HepG2 (cell line): ENCODE measurements around the gene PHKB. TPM values are rescaled to one million over a fixed set of nuclear protein-coding genes. Genes with fewer than 3 reads are reported as not detected.

Experiments
- AFF4 ChIP-seq: sonication (generic); formaldehyde crosslinking; IDR thresholded peaks from 2 replicates; pipeline ENCODE4 v1.4.0; 2020; ENCODE audit warnings: missing genetic modification reagents
- AKNA ChIP-seq: sonication (generic); formaldehyde crosslinking; IDR thresholded peaks from 2 replicates; pipeline ENCODE4 v1.4.0; 2020; ENCODE audit warnings: missing genetic modification reagents, borderline replicate concordance
- DPF2 ChIP-seq: sonication (generic); formaldehyde crosslinking; IDR thresholded peaks from 2 replicates; pipeline ENCODE4 v1.4.0; 2020; ENCODE audit warnings: mild to moderate bottlenecking, low read depth, missing genetic modification reagents, borderline replicate concordance
- FOSL1 ChIP-seq: sonication (generic); formaldehyde crosslinking; IDR thresholded peaks from 2 replicates; pipeline ENCODE4 v1.9.0; 2021; ENCODE audit warnings: missing genetic modification reagents, borderline replicate concordance
- FOXK2 ChIP-seq: fragments of 450-650 bp; IDR thresholded peaks from 2 replicates; pipeline ENCODE4 v1.6.1; 2016
- HDAC6 ChIP-seq: fragments of 200-600 bp; sonication (generic); IDR thresholded peaks from 2 replicates; pipeline ENCODE4 v1.7.0; 2017; ENCODE audit warnings: mild to moderate bottlenecking, antibody characterized with exemption, low read length, low read depth
- MIER2 ChIP-seq: IDR thresholded peaks from 2 replicates; pipeline ENCODE4 v1.6.1; 2016; ENCODE audit warnings: missing biosample characterization, missing genetic modification reagents
- MYC ChIP-seq: sonication (generic); formaldehyde crosslinking; IDR thresholded peaks from 2 replicates; pipeline ENCODE4 v1.9.0; 2021; ENCODE audit warnings: missing genetic modification reagents, borderline replicate concordance
- POGZ ChIP-seq: sonication (generic); formaldehyde crosslinking; IDR thresholded peaks from 2 replicates; pipeline ENCODE4 v1.4.0; 2020; ENCODE audit warnings: mild to moderate bottlenecking, missing genetic modification reagents
- PTBP1 ChIP-seq: fragments of 200-400 bp; formaldehyde crosslinking; IDR thresholded peaks from 2 replicates; pipeline ENCODE4 v1.6.1; 2018; ENCODE audit warnings: low read length, low read depth; ENCODE audit not compliant: poor library complexity, severe bottlenecking
- RXRA ChIP-seq: sonication (generic); formaldehyde crosslinking; IDR thresholded peaks from 2 replicates; pipeline ENCODE4 v1.5.1; 2020; ENCODE audit warnings: missing genetic modification reagents
- SMAD3 ChIP-seq: sonication (generic); formaldehyde crosslinking; IDR thresholded peaks from 2 replicates; pipeline ENCODE4 v1.4.0; 2020; ENCODE audit warnings: missing genetic modification reagents
- SP1 ChIP-seq, 2 experiments: fragments of 450-650 bp in 1 of 2; sonication (generic) in 1 of 2; formaldehyde crosslinking in 1 of 2; IDR thresholded peaks; 2 replicates each; pipeline versions ENCODE4 v1.4.0 to v1.6.1; 2016 to 2020; ENCODE audit warnings: missing genetic modification reagents in 1 of 2
- U2AF2 ChIP-seq: fragments of 200-400 bp; formaldehyde crosslinking; IDR thresholded peaks from 2 replicates; pipeline ENCODE4 v1.6.1; 2017; ENCODE audit warnings: low read depth, mild to moderate bottlenecking, low read length
- ZGPAT ChIP-seq: IDR thresholded peaks from 2 replicates; pipeline ENCODE4 v1.6.1; 2016; ENCODE audit warnings: mild to moderate bottlenecking
- ZNF331 ChIP-seq: sonication (generic); formaldehyde crosslinking; IDR thresholded peaks from 2 replicates; pipeline ENCODE4 v1.4.0; 2020; ENCODE audit warnings: missing genetic modification reagents
- ZNF333 ChIP-seq: sonication (generic); formaldehyde crosslinking; IDR thresholded peaks from 2 replicates; pipeline ENCODE4 v1.4.0; 2020; ENCODE audit warnings: mild to moderate bottlenecking, missing genetic modification reagents, borderline replicate concordance
- ZNF530 ChIP-seq: sonication (generic); formaldehyde crosslinking; IDR thresholded peaks from 2 replicates; pipeline ENCODE4 v1.5.0; 2020; ENCODE audit warnings: low read depth, mild to moderate bottlenecking, missing genetic modification reagents
- ZNF562 ChIP-seq: sonication (generic); formaldehyde crosslinking; IDR thresholded peaks from 2 replicates; pipeline ENCODE4 v1.8.0; 2022; ENCODE audit warnings: missing genetic modification reagents, borderline replicate concordance
- ZNF720 ChIP-seq: sonication (generic); formaldehyde crosslinking; IDR thresholded peaks from 2 replicates; pipeline ENCODE4 v1.4.0; 2020; ENCODE audit warnings: missing genetic modification reagents
- ZNF761 ChIP-seq: sonication (generic); formaldehyde crosslinking; conservative IDR thresholded peaks from 2 replicates; pipeline ENCODE4 v1.4.0; 2020; ENCODE audit warnings: mild to moderate bottlenecking, missing genetic modification reagents
- ZNF773 ChIP-seq: sonication (generic); formaldehyde crosslinking; IDR thresholded peaks from 2 replicates; pipeline ENCODE4 v1.4.0; 2020; ENCODE audit warnings: missing genetic modification reagents, borderline replicate concordance
- polyA plus RNA-seq, 8 experiments: library from polyadenylated mRNA; depleted of rRNA in 3 of 8; stranded (reverse) in 7 of 8; unstranded in 1 of 8; fragments of >200 nt; fragmentation: Illumina TruSeq in 4 of 8; extraction: Trizol in 4 of 8; gene quantifications; 2 replicates each; pipeline versions ENCODE4 v1.2.1 to v1.2.3, GENCODE V29; 2011 to 2016; ENCODE audit warnings: low read depth in 4 of 8, missing spikeins in 1 of 8, mixed read lengths in 1 of 8; ENCODE audit not compliant: insufficient read depth in 1 of 8
- total RNA-seq, 5 experiments: library from RNA; depleted of rRNA; stranded (reverse); fragments of >200 nt; fragmentation: Illumina TruSeq; extraction: Trizol; gene quantifications; 2 replicates each; pipeline ENCODE4 v1.2.3, GENCODE V29; 2016; ENCODE audit warnings: low read depth in 1 of 5

PHKB gene
- total and polyA plus RNA-seq, 2 of the 13 experiments (the other 11 are each of a cell fraction or from before 2014, with no cell fraction given) = 66.0 to 80.8 TPM

- TF ChIP-seq ZGPAT (CRISPR knock-in tag) (peak; percentile 94), FOXK2 (peak; percentile 60; the same call in 1 of the 2 replicates), ZNF331 (CRISPR knock-in tag) (peak; percentile 60), AFF4 (CRISPR knock-in tag) (no peak), MIER2 (CRISPR knock-in tag) (peak; percentile 57; the same call in 1 of the 2 replicates), DPF2 (CRISPR knock-in tag) (peak; percentile 95), POGZ (peak; percentile 99), ZNF562 (CRISPR knock-in tag) (no peak), U2AF2 (no peak), HDAC6 (no peak), MYC (CRISPR knock-in tag) (peak; percentile 62), ZNF720 (CRISPR knock-in tag) (no peak), FOSL1 (CRISPR knock-in tag) (no peak), PTBP1 (no peak), ZNF333 (CRISPR knock-in tag) (no peak), ZNF530 (CRISPR knock-in tag) (no peak), AKNA (no peak), SP1 (IDR thresholded peaks at IDR 0.05) (no peak), SP1 (CRISPR knock-in tag; IDR thresholded peaks at IDR 0.05) (no peak), SMAD3 (CRISPR knock-in tag) (peak; percentile 61; the same call in 1 of the 2 replicates), RXRA (CRISPR knock-in tag) (peak; percentile 67; the same call in 1 of the 2 replicates), ZNF761 (CRISPR knock-in tag) (no peak), ZNF773 (CRISPR knock-in tag) (no peak)
These were observed 77.3 kb downstream of the PHKB start (continued) for GRCh38 chr16:47538472-47538871.
